ENCODE data around the gene PVALEF. TPM values are rescaled to one million over a fixed set of nuclear protein-coding genes. Genes with fewer than 3 reads are reported as not detected.
"Not testable (repeated sequence)": the region's sequence is repeated elsewhere in the genome, so short reads cannot be mapped to it uniquely, and the experiment has no call there.

The PVALEF gene
- total RNA-seq, 4 donors from 2014 or later: not detected

- ATAC-seq (ENCODE audit: low FRiP score): no peak
- no peak for DNase-seq (ENCODE audit: low spot score)
- no peak for TF ChIP-seq CTCF (IDR thresholded peaks at IDR 0.05)
Observed at GRCh38 chr17:81143717-81144422, 21.4 kb upstream of the PVALEF start.

GRCh38 chr17:81144423-81144781, 20.9 kb upstream of the PVALEF start:
- DNase-seq (ENCODE audit: low spot score): no peak
- no peak for TF ChIP-seq CTCF (IDR thresholded peaks at IDR 0.05)

GRCh38 chr17:81146208-81146607, 19.1 kb upstream of the PVALEF start:
- DNase-seq (ENCODE audit: low spot score); ATAC-seq (ENCODE audit: low FRiP score): not testable (repeated sequence)

More at GRCh38 chr17:81144423-81144781, 20.9 kb upstream of the PVALEF start:
- no peak for ATAC-seq (ENCODE audit: low FRiP score)

GRCh38 chr17:81147701-81148100, 17.6 kb upstream of the PVALEF start:
- TF ChIP-seq CTCF (IDR thresholded peaks at IDR 0.05): no peak
- no peak for DNase-seq (ENCODE audit: low spot score)
- no peak for ATAC-seq (ENCODE audit: low FRiP score)

- DNase-seq (ENCODE audit: low spot score) (no peak), ATAC-seq (ENCODE audit: low FRiP score) (no peak)
- TF ChIP-seq CTCF (IDR thresholded peaks at IDR 0.05): no peak
Observed at GRCh38 chr17:81148571-81148970, 16.7 kb upstream of the PVALEF start.

GRCh38 chr17:81148986-81149533, 16.2 kb upstream of the PVALEF start:
- no peak for DNase-seq (ENCODE audit: low spot score)
- peak; percentile 22 for ATAC-seq (ENCODE audit: low FRiP score)
- no peak for TF ChIP-seq CTCF (IDR thresholded peaks at IDR 0.05)

GRCh38 chr17:81150377-81151077, 14.8 kb upstream of the PVALEF start:
- DNase-seq (ENCODE audit: low spot score): no peak
- no peak for ATAC-seq (ENCODE audit: low FRiP score)

More at GRCh38 chr17:81150377-81151077, 14.8 kb upstream of the PVALEF start:
- no peak for TF ChIP-seq CTCF (IDR thresholded peaks at IDR 0.05)
